H1 (cell line): Measurements from ENCODE around the gene ATPAF1. TPM values are rescaled to one million over a fixed set of nuclear protein-coding genes. Genes with fewer than 3 reads are reported as not detected.

ENCODE experiments used
- CTCF ChIA-PET: fragments of 300-600 bp; sonication (Branson Sonifier 250); formaldehyde crosslinking; loops from one replicate; lab custom pipeline; 2021; ENCODE audit not compliant: partially characterized antibody; lab: Charles Lee
- POLR2A ChIA-PET: fragments of 300-600 bp; sonication (Branson Sonifier 250); formaldehyde crosslinking; loops from one replicate; lab custom pipeline; 2021; ENCODE audit warnings: inconsistent platforms; ENCODE audit not compliant: partially characterized antibody; lab: Charles Lee
- DNase-seq, 2 experiments: peaks; one replicate each; pipeline versions ENCODE4 v3.0.0 to v3.0.0-alpha.2; 2010 to 2022; ENCODE audit warnings: low spot score in 2 of 2, low read depth in 1 of 2, mixed read lengths in 1 of 2
- FAIRE-seq: peaks from 2 replicates; lab custom pipeline; 2011; peaks lifted over from hg19 to GRCh38; lab: Jason Lieb, UNC
- H2AFZ ChIP-seq: 2 replicates; pipeline ENCODE4 v1.8.1; 2012; ENCODE audit warnings: low read length, inconsistent platforms
- H2AK5ac ChIP-seq: 2 replicates; pipeline ENCODE4 v1.6.1; 2013; ENCODE audit warnings: low read depth, low read length
- H2BK120ac ChIP-seq: replicated peaks from 2 replicates; pipeline ENCODE3; 2013; ENCODE audit warnings: low read depth, low read length, inconsistent platforms
- H2BK12ac ChIP-seq: 2 replicates; pipeline ENCODE4 v1.6.1; 2013; ENCODE audit warnings: low read depth, low read length
- H2BK15ac ChIP-seq: 2 replicates; pipeline ENCODE4 v1.6.1; 2013; ENCODE audit warnings: low read length
- H2BK20ac ChIP-seq: 2 replicates; pipeline ENCODE4 v1.6.1; 2013; ENCODE audit warnings: low read length
- H2BK5ac ChIP-seq: 2 replicates; pipeline ENCODE4 v1.6.1; 2013; ENCODE audit warnings: low read depth, low read length
- H3K14ac ChIP-seq: 2 replicates; pipeline ENCODE4 v1.6.1; 2013; ENCODE audit warnings: inconsistent platforms; ENCODE audit not compliant: insufficient read length
- H3K18ac ChIP-seq: 2 replicates; pipeline ENCODE4 v1.6.1; 2013; ENCODE audit warnings: low read length; ENCODE audit errors: extremely low read depth
- H3K23ac ChIP-seq: 2 replicates; pipeline ENCODE4 v1.6.1; 2013; ENCODE audit warnings: inconsistent platforms; ENCODE audit not compliant: insufficient read length
- H3K23me2 ChIP-seq: 2 replicates; pipeline ENCODE4 v1.6.1; 2013; ENCODE audit warnings: low read depth, low read length
- H3K27ac ChIP-seq: 2 replicates; pipeline ENCODE4 v1.6.1; 2011; ENCODE audit warnings: low read depth, low read length, inconsistent platforms
- H3K27me3 ChIP-seq, 4 experiments: replicated peaks in 1 of 4; 1 replicate in 1 of 4; 2 replicates in 3 of 4; pipeline versions ENCODE4 v1.6.1 to v1.8.1; 2011 to 2013; ENCODE audit warnings: low read length in 3 of 4, mild to moderate bottlenecking in 3 of 4, inconsistent platforms in 2 of 4, mixed read lengths in 2 of 4, moderate library complexity in 1 of 4; ENCODE audit not compliant: control insufficient read depth in 3 of 4, insufficient read depth in 3 of 4; ENCODE audit errors: extremely low read depth in 1 of 4
- H3K36me3 ChIP-seq, 4 experiments: 2 replicates each; pipeline versions ENCODE4 v1.6.1 to v1.8.1; 2011 to 2013; ENCODE audit warnings: mild to moderate bottlenecking in 4 of 4, low read length in 3 of 4, moderate library complexity in 2 of 4, control low read depth in 1 of 4, inconsistent platforms in 1 of 4; ENCODE audit not compliant: insufficient read depth in 4 of 4, control insufficient read depth in 2 of 4
- H3K4ac ChIP-seq: replicated peaks from 2 replicates; pipeline ENCODE3; 2013; ENCODE audit warnings: low read length, low read depth, mixed read lengths, inconsistent platforms; ENCODE audit not compliant: insufficient read length
- H3K4me1 ChIP-seq, 4 experiments: replicated peaks in 1 of 4; 1 replicate in 1 of 4; 2 replicates in 3 of 4; pipeline versions ENCODE4 v1.6.1 to v1.8.1; 2011 to 2013; ENCODE audit warnings: low read length in 3 of 4, inconsistent platforms in 2 of 4, mixed read lengths in 1 of 4; ENCODE audit not compliant: insufficient read depth in 4 of 4, control insufficient read depth in 3 of 4
- H3K4me2 ChIP-seq, 2 experiments: 2 replicates each; pipeline versions ENCODE4 v1.6.1 to v1.8.1; 2011 to 2013; ENCODE audit warnings: low read depth in 2 of 2, low read length in 2 of 2, control low read depth in 1 of 2, inconsistent platforms in 1 of 2, mild to moderate bottlenecking in 1 of 2; ENCODE audit not compliant: insufficient read depth in 1 of 2
- H3K4me3 ChIP-seq, 4 experiments: fragments of 200-600, 300-600 bp in 1 of 4; sonication (generic), shearing (Covaris generic), sonication (Bioruptor Twin) in 1 of 4; 2 replicates each; pipeline versions ENCODE4 v1.5.1 to v1.8.1; 2011 to 2016; ENCODE audit warnings: low read length in 4 of 4, low read depth in 3 of 4, control low read depth in 2 of 4, inconsistent platforms in 2 of 4, mild to moderate bottlenecking in 2 of 4, mixed read lengths in 1 of 4, moderate library complexity in 1 of 4; ENCODE audit not compliant: insufficient read depth in 2 of 4; ENCODE audit errors: extremely low read depth in 1 of 4
- H3K56ac ChIP-seq: replicated peaks from 2 replicates; pipeline ENCODE3; 2013; ENCODE audit warnings: low read depth, mild to moderate bottlenecking, mixed read lengths, low read length, inconsistent platforms; ENCODE audit not compliant: insufficient read length
- H3K79me1 ChIP-seq: 2 replicates; pipeline ENCODE4 v1.6.1; 2013; ENCODE audit warnings: low read depth, low read length, control low read depth
- H3K79me2 ChIP-seq, 2 experiments: 2 replicates each; pipeline versions ENCODE4 v1.6.1 to v1.8.1; 2012 to 2013; ENCODE audit warnings: low read length in 2 of 2, mild to moderate bottlenecking in 2 of 2, inconsistent platforms in 1 of 2; ENCODE audit not compliant: insufficient read depth in 2 of 2, control insufficient read depth in 1 of 2
- H3K9ac ChIP-seq, 4 experiments: replicated peaks in 1 of 4; 1 replicate in 1 of 4; 2 replicates in 3 of 4; pipeline versions ENCODE4 v1.6.1 to v1.8.1; 2011 to 2013; ENCODE audit warnings: low read depth in 3 of 4, low read length in 3 of 4, control low read depth in 2 of 4, mild to moderate bottlenecking in 2 of 4, moderate library complexity in 2 of 4, inconsistent platforms in 1 of 4; ENCODE audit errors: extremely low read depth in 1 of 4
- H3K9me3 ChIP-seq, 2 experiments: 2 replicates each; pipeline versions ENCODE4 v1.6.1 to v1.8.1; 2012 to 2013; ENCODE audit warnings: mild to moderate bottlenecking in 2 of 2, moderate library complexity in 2 of 2, control low read depth in 1 of 2, inconsistent platforms in 1 of 2, low read depth in 1 of 2, low read length in 1 of 2, mixed read lengths in 1 of 2; ENCODE audit not compliant: insufficient read depth in 2 of 2
- H4K20me1 ChIP-seq, 2 experiments: replicated peaks in 1 of 2; 2 replicates each; pipeline versions ENCODE3 to v1.8.1; 2011 to 2013; ENCODE audit warnings: inconsistent platforms in 2 of 2, low read length in 2 of 2, mild to moderate bottlenecking in 1 of 2; ENCODE audit not compliant: insufficient read depth in 2 of 2, control insufficient read depth in 1 of 2
- H4K5ac ChIP-seq: 2 replicates; pipeline ENCODE4 v1.6.1; 2013; ENCODE audit warnings: low read length, low read depth, mixed read lengths, inconsistent platforms; ENCODE audit not compliant: insufficient read length
- H4K8ac ChIP-seq: 2 replicates; pipeline ENCODE4 v1.8.0; 2013; ENCODE audit warnings: mild to moderate bottlenecking, moderate library complexity, low read length, inconsistent platforms; ENCODE audit not compliant: insufficient read depth; ENCODE audit errors: extremely low read depth
- H4K91ac ChIP-seq: replicated peaks from 2 replicates; pipeline ENCODE3; 2013; ENCODE audit warnings: low read length, mixed read lengths, inconsistent platforms; ENCODE audit not compliant: insufficient read length
- CTCF ChIP-seq, 3 experiments: IDR thresholded peaks; 1 replicate in 2 of 3; 2 replicates in 1 of 3; pipeline versions ENCODE4 v1.5.1 to v1.6.1; 2011; ENCODE audit warnings: low read length in 3 of 3, mild to moderate bottlenecking in 3 of 3, inconsistent platforms in 2 of 3, low read depth in 1 of 3, moderate library complexity in 1 of 3; ENCODE audit not compliant: insufficient read depth in 1 of 3; ENCODE audit errors: control extremely low read depth in 1 of 3
- POLR2A ChIP-seq, 2 experiments: IDR thresholded peaks; 1 replicate in 1 of 2; 2 replicates in 1 of 2; pipeline ENCODE4 v1.6.1; 2011; ENCODE audit warnings: low read depth in 2 of 2, low read length in 2 of 2, mild to moderate bottlenecking in 2 of 2; ENCODE audit errors: control extremely low read depth in 1 of 2
- WGBS, 2 experiments: shearing (Covaris generic) in 1 of 2; methylation state at CpG; one replicate each; pipeline versions ENCODE4 v1.1.6 to v1.1.7; 2013 to 2015; ENCODE audit warnings: low lambda C conversion rate in 2 of 2, mixed read lengths in 2 of 2, inconsistent platforms in 1 of 2, low coverage in 1 of 2, missing lambda C conversion rate in 1 of 2; ENCODE audit not compliant: insufficient replicate concordance in 2 of 2, insufficient coverage in 1 of 2, insufficient read length in 1 of 2; ENCODE audit errors: extremely low coverage in 1 of 2, missing lambda C conversion rate in 1 of 2; 5-methylcytosine and 5-hydroxymethylcytosine counted together
- polyA plus RNA-seq, 7 experiments: library from polyadenylated mRNA; depleted of rRNA in 3 of 7; stranded (reverse) in 5 of 7; unstranded in 2 of 7; fragments of >200 nt in 5 of 7; fragments of 200-250 nt in 2 of 7; gene quantifications; 1 replicate in 5 of 7; 2 replicates in 1 of 7; 4 replicates in 1 of 7; pipeline versions ENCODE4 v1.2.1 to v1.2.3, GENCODE V29; 2011 to 2013; ENCODE audit warnings: missing spikeins in 2 of 7, mixed read lengths in 2 of 7
- total RNA-seq: library from RNA; stranded (reverse); fragmentation: NEBNext Ultra II Directional; extraction: Animal tissue kit (Norgen Biotek cat#: 25700); gene quantifications from 2 replicates; pipeline ENCODE4 v1.2.1, GENCODE V29; 2021

The ATPAF1 gene
- total and polyA plus RNA-seq, 2 of the 8 experiments (the other 6 are each of a cell fraction or from before 2014, with no cell fraction given) = 46.7 to 55.9 TPM

GRCh38 chr1:46615735-46616134 is 52.4 kb downstream of the ATPAF1 start:
- no peak overlapping the region for H3K27ac ChIP-seq
- no peaks in the 10 kb centered on the region for H4K20me1 ChIP-seq
- no peaks in the 10 kb centered on the region for H3K9me3 ChIP-seq
- H3K14ac ChIP-seq = no peak overlapping the region
- H3K27me3 ChIP-seq = peaks cover 0 to 11% (median 9%) of the 10 kb centered on the region in 4 experiments; a peak in 5 of 7 replicates
- ChIA-PET CTCF (interaction anchor here (1.2 to 14.2 kb wide), 7 partner anchors 10 to 138 kb away, joined by 4 to 126 read pairs (median 6); partner anchors contain the start of gene MKNK1), POLR2A (interaction anchor here (1.1 to 2.2 kb wide), 10 partner anchors 7 to 104 kb away, joined by 3 to 8 read pairs (median 5); partner anchors contain the start of genes EFCAB14, MKNK1 and TEX38)
- H4K91ac ChIP-seq = peak overlapping the region; percentile 38
- FAIRE-seq = no peak
- H2BK120ac ChIP-seq = peak overlapping the region; percentile 76
- H3K4me2 ChIP-seq = peak overlapping the region; percentile 70 to 91
- H2BK15ac ChIP-seq = peak overlapping the region; percentile 99
- H3K23ac ChIP-seq = no peak overlapping the region
- H3K4me3 ChIP-seq = peak overlapping the region in 3 of 4 experiments; percentile 32 to 83 (median 47); a peak in 5 of 8 replicates
- WGBS, 2 experiments = 80% methylated on average over 3 of the region's 3 CpGs; no CpG with 5 or more reads in 1 of the 2 experiments
- no peak overlapping the region for H3K4ac ChIP-seq
- peak overlapping the region; percentile 90 for H2BK20ac ChIP-seq
- no peaks in the 10 kb centered on the region for H3K79me2 ChIP-seq
- H2AK5ac ChIP-seq = peak overlapping the region; percentile 48; the same call in 1 of the 2 replicates
- TF ChIP-seq CTCF (IDR thresholded peaks at IDR 0.05; ENCODE audit: control extremely low read depth in 1 of 3, insufficient read depth in 1 of 3, low read depth in 1 of 3, low read length in 3 of 3) (no peak), POLR2A (IDR thresholded peaks at IDR 0.05; ENCODE audit: control extremely low read depth in 1 of 2, low read depth in 2 of 2, low read length in 2 of 2) (no peak)
- TF ChIP-seq, all 59 proteins: peak for 0
- Histone ChIP-seq H3K18ac (peak overlapping the region; percentile 86; the same call in 1 of the 2 replicates), H2BK12ac (peak overlapping the region; percentile 81; the same call in 1 of the 2 replicates), H3K4me1 (peaks cover 11 to 35% (median 24%) of the 10 kb centered on the region in 4 experiments), H4K8ac (no peak overlapping the region; the same call in 1 of the 2 replicates), H2BK5ac (peak overlapping the region; percentile 81; the same call in 1 of the 2 replicates), H3K56ac (no peak overlapping the region), H2AFZ (no peak overlapping the region), H4K5ac (no peak overlapping the region), H3K23me2 (peaks cover 7% of the 10 kb centered on the region; the same call in 1 of the 2 replicates), H3K36me3 (no peaks in the 10 kb centered on the region), H3K79me1 (no peaks in the 10 kb centered on the region), H3K9ac (no peak overlapping the region)
- no peak for DNase-seq
